OCI-LY7 (cell line): ENCODE results near the gene HSD17B14.

Source experiments
- EZH2phosphoT487 ChIP-seq: fragments of 200-600 bp; sonication (generic); IDR thresholded peaks from 2 replicates; pipeline ENCODE4 v1.6.1; 2018; ENCODE audit warnings: low read depth, borderline replicate concordance, mild to moderate bottlenecking, mixed run types, antibody characterized with exemption, low read length, moderate library complexity, mixed read lengths
- TF ChIP-seq, protein P1 (sequence below): fragments of 200-600 bp; sonication (generic); conservative IDR thresholded peaks from 2 replicates; pipeline ENCODE4 v1.5.1; 2014; ENCODE audit warnings: mild to moderate bottlenecking, antibody characterized with exemption, low read length, moderate library complexity, mixed read lengths

DNA sequence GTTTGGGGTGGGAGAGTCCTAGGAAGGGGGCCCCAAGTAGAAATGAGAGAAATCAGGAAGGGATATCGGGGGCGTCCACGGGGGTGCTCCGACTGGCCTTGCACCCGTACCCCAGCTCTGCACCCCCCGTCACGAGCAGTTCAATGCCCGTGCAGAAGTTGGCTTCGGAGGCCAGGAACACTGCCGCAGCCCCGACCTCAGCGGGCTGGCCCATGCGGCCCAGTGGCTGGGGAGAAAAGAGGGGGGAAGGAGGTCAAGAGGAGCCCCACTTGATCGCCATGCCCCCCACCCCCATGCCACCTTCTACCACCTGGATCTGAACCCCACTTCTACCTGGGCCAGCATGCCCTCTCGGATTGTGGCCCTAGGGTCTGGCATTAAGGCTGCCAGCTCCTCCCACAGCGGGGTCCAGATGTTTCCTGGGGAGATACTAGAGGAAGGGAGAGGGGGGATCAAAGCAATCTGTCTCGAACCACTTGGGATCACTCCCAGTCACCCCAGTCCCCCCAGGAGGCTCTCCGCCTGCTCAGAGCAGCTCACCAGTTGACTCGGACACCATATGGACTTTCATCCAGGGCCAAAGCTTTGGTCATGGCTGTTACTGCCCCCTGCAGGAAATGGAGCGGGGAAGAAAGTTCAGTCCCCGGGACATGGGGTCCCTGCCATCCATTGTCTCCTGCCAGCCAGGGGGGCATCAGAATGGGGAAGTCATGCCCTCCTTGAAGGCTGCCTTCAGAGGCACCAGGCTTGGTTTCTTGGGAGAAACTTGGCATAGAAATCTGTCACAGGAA is 23.0 kb downstream of the HSD17B14 start:
- TF ChIP-seq, protein P1, sequence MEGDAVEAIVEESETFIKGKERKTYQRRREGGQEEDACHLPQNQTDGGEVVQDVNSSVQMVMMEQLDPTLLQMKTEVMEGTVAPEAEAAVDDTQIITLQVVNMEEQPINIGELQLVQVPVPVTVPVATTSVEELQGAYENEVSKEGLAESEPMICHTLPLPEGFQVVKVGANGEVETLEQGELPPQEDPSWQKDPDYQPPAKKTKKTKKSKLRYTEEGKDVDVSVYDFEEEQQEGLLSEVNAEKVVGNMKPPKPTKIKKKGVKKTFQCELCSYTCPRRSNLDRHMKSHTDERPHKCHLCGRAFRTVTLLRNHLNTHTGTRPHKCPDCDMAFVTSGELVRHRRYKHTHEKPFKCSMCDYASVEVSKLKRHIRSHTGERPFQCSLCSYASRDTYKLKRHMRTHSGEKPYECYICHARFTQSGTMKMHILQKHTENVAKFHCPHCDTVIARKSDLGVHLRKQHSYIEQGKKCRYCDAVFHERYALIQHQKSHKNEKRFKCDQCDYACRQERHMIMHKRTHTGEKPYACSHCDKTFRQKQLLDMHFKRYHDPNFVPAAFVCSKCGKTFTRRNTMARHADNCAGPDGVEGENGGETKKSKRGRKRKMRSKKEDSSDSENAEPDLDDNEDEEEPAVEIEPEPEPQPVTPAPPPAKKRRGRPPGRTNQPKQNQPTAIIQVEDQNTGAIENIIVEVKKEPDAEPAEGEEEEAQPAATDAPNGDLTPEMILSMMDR = peak; percentile 63
- no peak for TF ChIP-seq EZH2phosphoT487
